ENCODE data around the gene IFITM2.

The IFITM2 gene

DNA sequence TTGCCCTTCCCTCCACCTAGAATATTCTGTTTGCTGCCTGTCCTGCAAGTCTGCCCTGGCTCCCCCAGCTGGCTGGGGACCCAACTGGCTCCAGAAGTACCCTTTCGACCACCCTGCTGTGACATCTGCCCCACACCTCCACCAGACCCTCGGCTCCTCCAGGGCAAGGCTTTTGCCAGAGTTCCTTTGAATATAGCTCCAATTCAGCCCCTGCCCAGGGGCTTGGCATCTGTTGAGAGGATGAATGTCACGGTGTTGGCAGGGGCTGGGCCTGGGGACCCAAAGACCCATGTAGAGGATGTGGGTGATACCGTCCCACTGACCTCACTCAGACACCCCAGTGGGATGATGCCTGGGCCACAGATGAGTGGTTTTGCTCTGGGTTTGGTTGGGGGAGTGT is 25.4 kb upstream of the IFITM2 start:
- no peak for DNase-seq

DNA sequence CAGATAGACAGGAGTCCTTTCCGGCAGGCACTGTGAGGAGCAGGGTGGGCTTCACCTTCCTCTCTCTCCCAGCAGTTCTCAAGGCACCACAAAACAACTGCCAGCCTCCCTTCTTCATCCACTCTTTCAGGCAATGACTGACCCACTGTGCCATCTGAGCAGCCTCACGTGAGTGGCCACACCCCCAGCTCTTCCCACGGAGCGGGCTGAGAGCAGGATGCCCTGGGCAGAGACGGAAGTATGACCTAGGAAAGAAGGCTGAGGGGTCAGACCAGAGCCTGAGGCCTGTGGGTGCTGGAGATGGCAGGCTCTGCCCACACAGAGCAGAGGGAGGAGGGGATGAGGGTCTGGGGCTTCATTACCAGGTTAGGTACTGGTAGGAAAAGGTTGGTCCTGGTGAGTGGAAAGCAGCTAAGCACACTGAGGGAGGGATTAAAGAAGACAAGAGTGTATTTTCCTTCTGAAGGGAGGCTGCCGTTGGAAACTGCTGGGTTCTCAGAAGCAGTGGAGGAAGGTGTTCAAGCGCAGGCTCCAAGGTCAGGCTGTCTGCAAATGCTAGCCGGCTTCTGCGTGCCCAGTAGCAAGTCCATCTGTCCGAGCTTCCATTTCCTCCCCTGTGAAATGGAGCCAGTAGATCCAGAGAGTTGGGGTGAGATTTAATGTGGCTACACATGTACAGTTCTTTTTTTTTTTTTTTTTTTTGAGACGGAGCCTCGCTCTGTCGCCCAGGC is 24.8 kb upstream of the IFITM2 start:
- DNase-seq: no peak

DNA sequence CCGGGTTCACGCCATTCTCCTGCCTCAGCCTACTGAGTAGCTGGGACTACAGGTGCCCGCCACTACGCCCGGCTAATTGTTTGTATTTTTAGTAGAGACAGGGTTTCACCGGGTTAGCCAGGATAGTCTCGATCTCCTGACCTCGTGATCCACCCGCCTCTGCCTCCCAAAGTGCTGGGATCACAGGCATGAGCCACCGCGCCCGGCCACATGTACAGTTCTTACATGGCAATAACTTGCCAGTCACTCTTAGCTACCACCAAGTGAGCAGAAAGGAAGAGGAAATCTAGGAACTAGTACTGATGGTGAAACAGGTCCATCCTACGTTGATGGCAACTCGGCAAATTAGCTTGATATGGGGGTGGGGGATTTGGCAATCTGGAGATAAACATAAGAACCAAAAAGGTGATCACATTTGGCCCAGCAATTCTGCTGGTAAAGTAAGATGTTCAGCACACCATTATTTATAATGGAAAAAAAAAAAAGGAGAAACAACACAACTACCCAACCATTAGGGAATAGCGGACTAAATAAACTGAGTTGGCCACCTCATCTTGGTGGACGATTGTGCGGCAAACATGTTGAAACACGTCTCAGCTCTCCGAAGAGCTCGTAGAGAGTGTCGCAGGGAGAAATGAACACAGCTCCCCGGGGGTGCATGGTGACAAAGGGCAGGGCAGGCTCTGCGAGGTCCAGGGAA is 24.1 kb upstream of the IFITM2 start:
- no peak for DNase-seq

DNA sequence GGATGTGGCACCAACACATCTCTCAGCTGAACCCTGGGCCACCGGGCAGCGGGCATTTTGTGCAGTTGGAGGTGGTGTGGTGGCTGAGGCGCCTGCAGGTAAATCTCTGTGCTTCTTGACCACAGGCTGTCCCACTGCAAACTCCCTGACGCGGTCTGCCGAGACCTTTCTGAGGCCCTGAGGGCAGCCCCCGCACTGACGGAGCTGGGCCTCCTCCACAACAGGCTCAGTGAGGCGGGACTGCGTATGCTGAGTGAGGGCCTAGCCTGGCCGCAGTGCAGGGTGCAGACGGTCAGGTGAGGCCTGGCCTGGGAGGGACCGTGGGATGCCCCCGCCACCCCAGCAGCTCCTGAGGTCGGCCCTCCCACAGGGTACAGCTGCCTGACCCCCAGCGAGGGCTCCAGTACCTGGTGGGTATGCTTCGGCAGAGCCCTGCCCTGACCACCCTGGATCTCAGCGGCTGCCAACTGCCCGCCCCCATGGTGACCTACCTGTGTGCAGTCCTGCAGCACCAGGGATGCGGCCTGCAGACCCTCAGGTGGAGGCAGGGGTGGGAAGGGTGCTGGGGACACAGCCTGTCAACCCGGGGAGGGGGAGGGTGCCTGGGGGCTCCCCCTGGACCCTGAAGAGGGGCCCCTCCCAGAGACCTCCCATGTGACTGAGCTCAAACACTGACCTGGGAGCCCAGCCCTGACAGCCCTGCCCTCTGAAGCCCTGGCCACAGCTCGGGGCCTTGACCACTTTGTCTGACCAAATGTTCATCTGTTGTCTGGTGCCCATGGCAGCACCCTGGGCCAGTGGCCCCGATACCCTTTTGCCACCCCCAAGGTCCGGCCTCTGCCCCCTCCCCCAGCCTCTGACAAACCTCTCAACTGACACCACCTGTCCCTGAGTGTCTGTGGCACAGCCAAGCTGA is 23.3 kb upstream of the IFITM2 start:
- no peak for DNase-seq

DNA sequence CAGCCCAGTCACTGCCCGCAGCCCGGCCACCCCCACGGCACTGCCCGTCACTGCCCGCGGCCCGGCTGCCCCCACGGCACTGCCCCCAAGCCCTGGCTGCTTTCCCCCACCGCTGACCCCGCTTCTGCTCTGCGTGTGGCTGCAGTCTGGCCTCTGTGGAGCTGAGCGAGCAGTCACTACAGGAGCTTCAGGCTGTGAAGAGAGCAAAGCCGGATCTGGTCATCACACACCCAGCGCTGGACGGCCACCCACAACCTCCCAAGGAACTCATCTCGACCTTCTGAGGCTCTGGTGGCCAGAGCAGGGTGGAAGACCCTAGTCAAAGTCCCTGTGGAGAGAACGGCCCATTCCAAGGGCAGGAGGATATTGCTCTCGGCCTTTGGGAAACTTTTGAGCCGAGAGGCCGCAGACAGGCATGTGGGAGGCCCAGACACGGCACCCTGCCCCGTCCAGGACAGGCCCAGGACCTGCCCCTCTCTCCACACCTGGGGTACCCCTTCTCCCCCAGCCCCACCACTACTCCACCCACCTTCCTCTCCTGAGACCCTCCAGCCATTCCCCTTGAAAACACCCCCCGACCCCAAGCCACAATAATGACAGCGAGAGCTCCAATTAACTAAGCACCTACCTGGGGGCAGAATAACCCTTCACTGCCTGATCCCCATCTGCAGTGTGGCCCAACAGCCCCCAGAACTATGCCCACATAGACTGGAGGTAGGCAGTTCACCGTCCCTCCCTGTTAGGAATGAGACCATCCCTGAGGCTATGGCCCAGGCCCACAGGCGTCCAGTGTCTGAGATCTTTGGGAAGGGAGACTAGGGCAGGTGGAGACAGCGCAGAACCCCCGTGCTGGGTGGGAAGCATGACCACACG is 22.4 kb upstream of the IFITM2 start:
- no peak for DNase-seq

DNA sequence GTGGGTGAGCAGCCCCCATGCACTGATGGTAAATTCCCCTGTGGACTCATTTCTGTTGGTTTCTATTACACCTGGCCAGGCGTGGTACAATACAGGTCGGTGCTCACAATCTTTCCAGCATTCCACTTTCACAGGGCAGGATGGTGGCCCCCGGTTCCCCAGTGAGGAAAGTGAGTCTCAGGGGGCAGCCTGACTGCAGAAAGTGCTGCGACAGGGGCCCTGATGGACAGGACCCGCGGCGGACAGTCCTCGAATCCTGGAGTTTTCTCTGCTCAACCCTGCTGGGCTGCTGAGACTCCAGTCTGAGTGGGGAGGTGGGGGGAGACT is 21.8 kb upstream of the IFITM2 start:
- DNase-seq: no peak

DNA sequence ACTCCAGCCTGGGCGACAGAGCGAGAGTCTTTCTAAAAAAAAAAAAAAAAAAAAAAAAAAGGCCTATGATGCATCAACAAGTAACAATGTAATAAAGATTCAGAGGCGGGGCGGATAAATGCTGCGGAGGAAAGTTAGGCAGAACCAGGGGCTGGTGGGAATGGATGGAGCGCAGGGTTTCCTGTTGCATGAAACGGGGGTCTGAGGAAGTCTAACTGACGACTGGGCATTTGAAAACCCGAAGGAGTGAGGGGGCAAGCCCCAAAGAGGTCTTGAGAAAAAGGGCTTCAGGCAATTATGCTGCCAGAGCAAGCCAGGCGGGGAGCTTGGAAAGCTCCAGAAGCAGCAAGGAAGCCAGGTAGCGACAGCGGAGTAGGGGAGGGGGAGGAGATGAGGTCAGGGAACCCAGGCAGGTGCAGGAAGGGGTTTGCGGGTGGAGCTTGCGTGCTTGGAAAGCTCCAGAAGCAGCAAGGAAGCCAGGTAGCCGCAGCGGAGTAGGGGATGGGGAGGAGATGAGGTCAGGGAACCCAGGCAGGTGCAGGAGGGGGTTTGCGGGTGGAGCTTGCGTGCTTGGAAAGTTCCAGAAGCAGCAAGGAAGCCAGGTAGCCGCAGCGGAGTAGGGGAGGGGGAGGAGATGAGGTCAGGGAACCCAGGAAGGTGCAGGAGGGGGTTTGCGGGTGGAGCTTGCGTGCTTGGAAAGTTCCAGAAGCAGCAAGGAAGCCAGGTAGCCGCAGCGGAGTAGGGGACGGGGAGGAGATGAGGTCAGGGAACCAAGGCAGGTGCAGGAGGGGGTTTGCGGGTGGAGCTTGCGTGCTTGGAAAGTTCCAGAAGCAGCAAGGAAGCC is 20.4 kb upstream of the IFITM2 start:
- DNase-seq: peak; percentile 84

DNA sequence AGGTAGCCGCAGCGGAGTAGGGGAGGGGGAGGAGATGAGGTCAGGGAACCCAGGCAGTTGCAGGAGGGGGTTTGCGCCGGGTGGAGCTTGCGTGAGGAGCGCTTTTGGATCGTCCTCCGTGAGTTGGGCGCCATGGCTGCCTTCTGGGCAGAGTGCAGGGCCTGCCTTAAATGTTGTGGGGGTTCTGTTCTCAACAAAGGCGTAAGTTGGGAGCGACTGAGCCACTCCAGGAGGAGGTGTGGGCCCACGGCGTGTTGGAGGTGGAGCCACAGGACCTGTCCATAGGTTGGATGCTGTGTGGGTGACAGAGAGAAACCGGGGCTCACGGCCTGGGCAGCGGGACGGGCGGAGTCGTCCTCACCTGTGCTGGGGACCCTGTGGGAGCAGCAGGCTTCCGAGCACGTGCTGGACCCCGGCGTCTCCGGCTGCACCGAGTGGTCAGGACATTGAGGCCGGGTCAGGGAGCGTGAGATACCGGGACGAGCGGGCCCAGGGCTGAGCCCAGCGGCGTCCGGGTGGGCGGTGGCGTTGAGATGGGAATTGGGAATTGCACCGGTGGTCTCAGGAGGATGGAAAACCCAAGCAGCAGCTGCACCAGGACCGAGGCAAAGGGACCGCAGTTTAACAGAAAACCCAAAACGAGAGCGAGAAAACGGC is 19.7 kb upstream of the IFITM2 start:
- peak; percentile 78 for DNase-seq

DNA sequence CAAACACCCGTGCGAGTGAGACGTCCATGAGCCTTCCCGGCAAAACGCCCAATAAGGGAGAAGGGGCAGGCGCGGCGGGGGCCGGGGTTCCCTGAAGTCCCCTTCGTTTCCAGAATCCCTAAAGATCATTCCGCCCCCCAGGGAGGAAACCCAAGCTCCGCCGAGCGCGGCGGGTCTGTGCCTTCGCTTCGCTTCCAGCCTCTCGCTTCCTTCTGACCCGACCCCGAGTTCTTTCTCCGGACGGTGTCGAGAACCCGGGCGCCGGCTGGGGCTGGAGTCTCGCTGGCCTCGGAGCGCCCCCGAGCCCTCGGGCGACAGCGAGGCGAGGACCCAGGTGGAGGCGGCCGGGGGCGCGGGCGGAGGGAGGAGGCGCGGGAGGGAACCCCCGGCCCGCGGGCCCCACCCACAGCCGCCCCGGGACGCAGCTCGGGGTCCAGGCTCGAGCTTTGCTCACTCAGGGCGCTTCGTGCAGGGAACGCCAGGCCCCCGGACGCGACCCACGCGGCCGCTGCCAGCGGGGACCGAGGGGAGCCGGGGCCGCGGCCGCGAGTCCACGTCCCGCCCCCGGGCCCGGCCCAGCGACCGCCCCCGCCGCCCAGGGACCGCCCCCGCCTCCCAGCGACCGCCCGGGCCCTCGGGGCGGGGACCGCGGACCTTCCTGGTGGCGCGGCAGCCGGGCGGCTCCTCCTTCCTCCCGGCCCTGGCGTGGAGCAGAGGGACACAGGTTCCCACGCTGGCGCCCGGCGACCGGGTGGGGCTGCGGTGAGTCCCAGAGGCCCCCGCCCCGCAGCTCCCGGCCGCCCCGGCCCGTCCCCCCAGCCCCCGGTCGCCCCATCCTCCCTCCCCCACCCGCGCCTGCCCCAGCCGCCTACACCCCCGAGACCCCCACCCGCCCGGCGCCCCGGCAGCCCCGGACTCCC is 18.9 kb upstream of the IFITM2 start, which contains the start of gene PGGHG:
Gene PGGHG (plus strand): TSS at position 649 of the 920 bp plus-strand sequence. CDS start 691 bp downstream, outside the sequence.
- DNase-seq: peak; percentile 78

DNA sequence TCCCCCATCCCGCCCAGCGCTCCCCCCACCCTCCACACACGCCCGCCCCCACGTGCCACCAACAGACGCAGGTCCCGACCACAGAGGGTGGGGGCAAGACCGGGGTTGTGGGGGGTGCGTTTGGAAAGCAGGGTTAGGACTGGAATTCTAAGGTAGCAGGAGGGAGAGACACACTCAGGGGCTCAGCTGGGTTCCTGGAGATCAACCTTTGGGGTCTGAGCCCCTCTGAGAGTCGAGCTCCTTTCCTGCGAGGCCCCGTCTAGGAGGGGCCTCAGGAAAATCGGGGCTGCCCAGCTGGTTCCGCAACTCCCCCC is 18.3 kb upstream of the IFITM2 start:
- peak; percentile 52 for DNase-seq

DNA sequence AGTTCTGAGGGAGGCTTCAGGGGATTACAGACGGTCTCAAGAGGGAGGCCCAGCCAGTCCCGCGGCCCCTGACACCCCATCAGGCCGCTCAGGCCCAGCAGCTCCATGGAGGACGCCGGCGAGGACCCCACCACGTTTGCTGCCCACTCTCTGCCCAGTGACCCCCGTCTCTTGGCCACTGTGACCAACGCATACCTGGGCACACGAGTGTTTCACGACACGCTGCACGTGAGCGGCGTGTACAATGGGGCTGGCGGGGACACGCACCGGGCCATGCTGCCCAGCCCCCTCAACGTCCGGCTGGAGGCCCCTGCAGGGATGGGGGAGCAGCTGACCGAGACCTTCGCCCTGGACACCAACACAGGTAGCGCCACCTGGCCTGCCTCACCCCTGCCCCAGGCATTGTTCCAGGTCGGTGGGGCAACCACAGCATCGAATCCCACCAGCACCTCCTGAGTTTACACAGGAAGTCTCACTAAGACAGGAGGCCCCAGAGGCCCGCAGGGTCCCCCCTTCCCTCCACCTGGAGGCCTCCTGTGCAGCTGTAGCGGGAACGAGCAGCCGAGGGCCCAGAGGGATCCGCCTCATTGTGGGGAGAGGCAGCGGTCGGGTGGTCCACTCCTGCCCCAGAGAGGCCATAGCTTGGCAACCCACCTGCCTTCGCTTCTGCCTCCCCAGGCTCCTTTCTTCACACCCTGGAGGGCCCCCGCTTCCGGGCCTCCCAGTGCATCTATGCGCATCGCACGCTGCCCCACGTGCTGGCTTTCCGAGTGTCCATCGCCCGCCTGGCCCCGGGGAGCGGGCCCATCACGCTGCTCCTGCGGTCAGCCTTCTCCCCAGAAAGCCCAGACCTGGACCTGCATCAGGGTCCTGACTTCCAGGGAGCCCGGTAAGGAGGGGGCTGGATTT is 17.6 kb upstream of the IFITM2 start:
- peak; percentile 27 for DNase-seq

DNA sequence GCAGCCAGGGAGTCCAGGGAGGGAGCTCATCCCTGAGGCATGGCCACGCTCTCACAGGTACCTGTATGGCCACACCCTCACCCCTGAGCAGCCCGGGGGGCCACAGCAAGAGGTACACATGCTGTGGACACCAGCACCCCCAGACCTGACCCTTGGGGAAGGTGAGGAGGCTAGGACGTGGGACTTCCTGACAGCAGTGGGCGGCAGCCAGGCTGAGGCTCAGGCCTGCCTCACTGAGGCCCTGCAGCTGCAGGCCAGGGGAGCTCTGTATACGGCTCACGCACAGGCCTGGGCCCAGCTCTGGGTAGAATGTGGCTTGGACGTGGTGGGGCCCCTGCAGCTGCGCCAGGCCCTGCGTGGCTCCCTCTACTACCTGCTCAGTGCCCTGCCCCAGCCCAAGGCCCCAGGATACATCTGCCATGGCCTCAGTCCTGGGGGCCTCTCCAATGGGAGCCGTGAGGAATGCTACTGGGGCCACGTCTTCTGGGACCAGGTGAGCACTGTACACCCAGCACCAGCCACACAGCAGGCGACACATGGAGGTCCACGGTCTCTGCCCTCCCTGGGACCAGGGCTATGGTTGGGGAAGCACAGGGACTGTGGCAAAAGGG is 16.9 kb upstream of the IFITM2 start:
- peak; percentile 6 for DNase-seq

DNA sequence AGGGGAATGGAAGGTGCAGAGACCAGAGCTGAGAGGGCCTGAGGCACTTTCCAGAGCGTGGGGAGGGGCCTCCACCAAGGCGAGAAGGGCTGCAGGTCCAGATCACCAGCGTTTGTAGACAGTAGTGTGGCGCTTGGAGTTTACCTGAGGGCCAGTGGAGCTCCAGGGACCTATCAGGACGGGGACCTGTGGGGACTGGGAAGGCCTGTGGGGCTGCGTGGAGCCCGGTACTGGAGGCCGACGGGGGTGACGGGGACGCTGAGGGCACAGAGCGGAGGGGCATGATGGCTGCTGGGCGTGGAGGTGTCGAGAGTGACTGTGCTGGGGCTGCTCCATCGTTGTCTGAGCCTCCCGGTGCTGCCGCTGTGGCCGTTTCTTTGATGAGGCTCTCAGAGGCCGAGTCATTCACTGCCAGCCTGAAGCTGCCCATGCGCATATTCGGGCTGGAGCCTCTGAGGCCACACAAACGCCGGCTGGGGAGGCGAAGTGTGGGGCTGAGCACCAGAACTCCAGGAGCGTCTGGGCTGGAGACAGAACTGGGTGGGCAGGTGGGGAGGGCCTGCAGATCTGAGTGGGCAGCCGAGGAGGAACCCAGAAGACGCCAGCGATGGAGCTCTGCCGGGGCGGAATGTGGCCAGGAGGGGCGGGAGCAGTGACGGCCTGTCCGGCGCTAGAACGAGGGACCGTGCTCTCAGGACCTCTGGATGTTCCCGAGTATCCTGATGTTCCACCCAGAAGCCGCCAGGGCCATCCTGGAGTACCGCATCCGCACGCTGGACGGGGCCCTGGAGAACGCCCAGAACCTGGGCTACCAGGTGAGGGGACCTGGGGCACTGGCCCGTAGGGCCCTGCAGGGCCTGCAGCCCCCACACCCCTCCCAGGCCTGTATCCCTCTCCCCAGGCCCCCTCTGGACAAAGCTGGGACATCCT is 16.1 kb upstream of the IFITM2 start:
- DNase-seq: no peak

DNA sequence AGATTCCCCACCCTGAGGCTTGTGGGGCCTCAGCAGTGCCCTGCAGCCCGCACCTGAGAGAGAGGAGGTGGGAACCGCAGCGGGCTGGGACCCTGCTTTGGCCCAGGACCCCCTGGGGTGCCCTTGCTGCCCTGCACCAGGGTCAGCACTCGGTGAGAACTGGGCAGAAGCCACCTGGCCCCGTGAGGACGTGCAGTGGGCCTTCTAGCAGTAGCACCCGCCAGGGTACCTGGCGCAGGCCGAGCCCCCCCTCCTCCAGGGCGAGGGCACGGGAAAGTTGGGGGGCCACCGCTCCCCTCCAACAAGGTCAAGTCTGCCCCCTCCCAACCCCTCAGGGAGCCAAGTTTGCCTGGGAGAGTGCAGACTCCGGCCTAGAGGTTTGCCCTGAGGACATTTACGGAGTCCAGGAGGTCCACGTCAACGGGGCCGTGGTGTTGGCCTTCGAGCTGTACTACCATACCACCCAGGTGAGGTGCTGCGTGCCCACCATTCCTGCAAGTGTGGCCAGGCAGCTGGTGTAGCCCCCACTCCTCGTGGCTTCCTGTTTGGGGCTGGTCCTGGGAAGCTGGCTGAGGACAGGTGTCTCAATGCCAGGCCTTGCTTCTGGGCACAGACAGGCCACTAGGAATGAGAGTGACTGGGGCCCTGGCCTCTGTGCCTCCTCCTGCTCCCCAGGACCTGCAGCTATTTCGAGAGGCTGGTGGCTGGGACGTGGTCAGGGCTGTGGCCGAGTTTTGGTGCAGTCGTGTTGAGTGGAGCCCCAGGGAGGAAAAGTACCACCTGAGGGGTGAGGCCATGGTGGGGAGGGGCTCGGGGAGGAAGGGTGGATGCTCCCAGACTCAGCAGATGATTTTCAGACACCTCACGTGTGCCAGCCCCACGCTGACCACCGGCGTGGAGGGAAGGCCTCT is 15.2 kb upstream of the IFITM2 start:
- DNase-seq: no peak

DNA sequence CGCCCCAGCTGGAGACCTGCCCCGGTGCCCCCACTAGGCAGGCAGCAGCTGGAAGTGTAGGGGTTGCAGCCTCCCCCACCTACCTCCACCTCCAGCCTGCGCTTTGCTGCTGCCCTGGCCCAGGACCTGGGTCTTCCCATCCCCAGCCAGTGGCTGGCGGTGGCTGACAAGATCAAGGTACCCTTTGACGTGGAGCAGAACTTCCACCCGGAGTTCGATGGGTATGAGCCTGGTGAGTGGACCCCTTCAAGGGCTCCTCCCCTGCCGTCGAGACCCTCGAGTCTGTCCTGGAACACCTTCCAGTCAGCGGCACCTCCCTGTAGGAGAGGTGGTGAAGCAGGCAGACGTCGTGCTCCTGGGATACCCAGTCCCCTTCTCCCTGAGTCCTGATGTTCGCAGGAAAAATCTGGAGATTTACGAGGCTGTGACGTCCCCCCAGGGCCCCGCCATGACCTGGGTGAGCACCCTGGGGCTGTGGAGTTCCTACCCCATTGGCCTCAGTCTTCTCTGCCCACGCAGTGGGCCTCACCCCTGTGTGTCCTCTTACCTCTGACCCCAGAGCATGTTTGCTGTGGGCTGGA is 14.3 kb upstream of the IFITM2 start:
- no peak for DNase-seq
